ENCODE measurements around the gene SPRYD3.
A peak's percentile ranks its signal among the peaks of the same experiment; 100 is the strongest.
"Not testable (repeated sequence)": the region's sequence is repeated elsewhere in the genome, so short reads cannot be mapped to it uniquely, and the experiment has no call there.

Gene SPRYD3

GRCh38 chr12:53079226-53080117, at the start of gene SPRYD3:
Gene SPRYD3 (minus strand): TSS chr12:53079390. CDS start chr12:53079333, 57 bp downstream.
- DNase-seq: peak; percentile 96
- peak; percentile 99 for ATAC-seq

- ATAC-seq: no peak
- no peak for DNase-seq
These were observed 48.0 kb upstream of the SPRYD3 start for GRCh38 chr12:53127169-53127568.

- ATAC-seq (no peak), DNase-seq (no peak)
These were observed 45.1 kb upstream of the SPRYD3 start for GRCh38 chr12:53124352-53124723.

GRCh38 chr12:53123578-53124351, 44.6 kb upstream of the SPRYD3 start:
- peak; percentile 40 for ATAC-seq

GRCh38 chr12:53122961-53123468, 43.8 kb upstream of the SPRYD3 start:
- ATAC-seq (no peak), DNase-seq (no peak)

More at GRCh38 chr12:53123578-53124351, 44.6 kb upstream of the SPRYD3 start:
- DNase-seq: no peak

- ATAC-seq (no peak), DNase-seq (no peak)
These were observed 41.7 kb upstream of the SPRYD3 start for GRCh38 chr12:53120685-53121525.

- ATAC-seq (no peak), DNase-seq (no peak)
These were observed 39.6 kb upstream of the SPRYD3 start for GRCh38 chr12:53118751-53119300.

- DNase-seq (no peak), ATAC-seq (no peak)
These were observed 36.9 kb upstream of the SPRYD3 start for GRCh38 chr12:53115891-53116648.

GRCh38 chr12:53115112-53115890, 36.1 kb upstream of the SPRYD3 start:
- ATAC-seq (no peak), DNase-seq (no peak)

GRCh38 chr12:53113951-53114350, 34.8 kb upstream of the SPRYD3 start:
- DNase-seq (no peak), ATAC-seq (no peak)

GRCh38 chr12:53113136-53113705, 34.0 kb upstream of the SPRYD3 start:
- ATAC-seq: no peak
- no peak for DNase-seq

GRCh38 chr12:53112431-53112830, 33.2 kb upstream of the SPRYD3 start:
- not testable (repeated sequence) for DNase-seq, ATAC-seq

- no peak for ATAC-seq
- no peak for DNase-seq
These were observed 27.9 kb upstream of the SPRYD3 start for GRCh38 chr12:53107122-53107521.

GRCh38 chr12:53105712-53106439, 26.7 kb upstream of the SPRYD3 start:
- DNase-seq (no peak), ATAC-seq (no peak)

GRCh38 chr12:53105256-53105655, 26.1 kb upstream of the SPRYD3 start:
- no peak for DNase-seq
- ATAC-seq: no peak

- ATAC-seq (no peak), DNase-seq (no peak)
These were observed 24.7 kb upstream of the SPRYD3 start for GRCh38 chr12:53103860-53104305.

- DNase-seq: peak; percentile 71
- ATAC-seq: peak; percentile 91
These were observed 24.0 kb upstream of the SPRYD3 start, which contains the start of gene SOAT2 for GRCh38 chr12:53102883-53103807. Gene SOAT2 (plus strand): TSS chr12:53103486. CDS start chr12:53103578, 92 bp downstream.
